Posterior vena cava (tissue), 2 donors: ENCODE results near the gene SLC6A19. TPM values are rescaled to one million over a fixed set of nuclear protein-coding genes. Genes with fewer than 3 reads are reported as not detected.

ENCODE experiments used
- DNase-seq: peaks from one replicate; pipeline ENCODE4 v3.0.0-alpha.2; 2020; ENCODE audit warnings: low spot score
- intact Hi-C, 2 donors: fragments of 100-400 bp; cut with DNase I; formaldehyde crosslinking; loops; one replicate each; pipeline versions ENCODE4 v1.14.1 to v1.14.2; 2022 to 2023
- total RNA-seq, 2 donors: library from RNA; stranded (reverse); fragmentation: NEBNext Ultra II Directional; extraction: Animal tissue kit (Norgen Biotek cat#: 25700); gene quantifications; one replicate each; pipeline ENCODE4 v1.2.1, GENCODE V29; 2021
- donor health status: DM: yes; HTN: yes; CAD: no.
- donor health status: DM: yes; HTN: yes; CAD: no.

SLC6A19 gene
- total RNA-seq, 2 donors from 2014 or later: 0.09 TPM; not detected in 1

DNA sequence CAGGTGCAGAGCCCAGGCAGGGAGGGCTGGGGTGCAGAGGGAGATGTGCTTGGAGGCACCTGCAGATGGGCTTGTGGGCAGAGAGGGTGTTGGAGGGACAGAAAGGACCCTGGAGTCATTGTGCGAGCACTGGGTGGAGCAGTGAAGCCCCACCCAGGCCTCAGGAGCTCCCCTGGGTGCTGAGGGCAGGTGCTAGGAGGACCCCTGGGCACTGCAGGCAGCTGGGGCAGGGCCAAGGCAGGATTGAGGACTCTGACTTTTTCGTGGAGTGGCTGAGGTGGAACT lies 13.5 kb downstream of the SLC6A19 start:
- intact Hi-C loops: no loop called here
- no peak for DNase-seq

DNA sequence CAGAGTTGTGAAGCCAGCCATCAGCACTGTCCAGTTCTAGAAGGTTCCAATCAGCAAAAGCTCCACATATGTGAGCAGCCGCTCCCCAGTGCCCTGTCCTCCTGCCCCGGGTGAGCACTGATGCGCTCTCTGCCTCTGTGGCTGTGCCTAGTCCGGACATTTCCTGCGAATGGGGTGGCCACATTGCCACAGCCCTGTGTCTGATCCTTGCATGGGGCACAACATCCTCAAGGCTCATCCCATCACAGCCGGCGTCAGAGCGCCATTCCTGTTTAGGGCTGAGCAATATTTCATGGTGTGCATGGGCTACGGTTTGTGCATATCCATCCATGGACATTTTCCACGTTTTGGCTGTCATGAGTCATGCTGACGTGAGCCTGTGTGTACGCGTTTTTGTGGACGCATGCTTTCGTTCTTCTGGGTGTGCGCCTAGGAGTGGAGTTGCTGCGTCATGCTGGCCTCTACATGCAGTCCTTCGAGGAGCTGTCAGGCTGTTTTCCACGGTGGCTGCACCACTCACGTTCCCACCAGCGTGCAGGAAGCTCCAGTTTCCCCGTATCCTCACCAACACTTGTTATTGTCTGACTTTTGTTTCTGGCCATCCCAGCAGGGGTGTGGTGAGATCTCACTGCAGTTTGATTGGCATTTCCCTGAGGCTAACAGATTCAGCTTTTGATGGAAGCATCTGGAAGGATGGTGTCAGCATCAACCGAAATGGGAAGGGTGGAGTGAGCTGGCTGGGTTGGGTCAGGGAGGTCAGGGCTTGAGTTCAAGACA lies 14.1 kb downstream of the SLC6A19 start:
- intact Hi-C loops: no loop called here
- DNase-seq: no peak

DNA sequence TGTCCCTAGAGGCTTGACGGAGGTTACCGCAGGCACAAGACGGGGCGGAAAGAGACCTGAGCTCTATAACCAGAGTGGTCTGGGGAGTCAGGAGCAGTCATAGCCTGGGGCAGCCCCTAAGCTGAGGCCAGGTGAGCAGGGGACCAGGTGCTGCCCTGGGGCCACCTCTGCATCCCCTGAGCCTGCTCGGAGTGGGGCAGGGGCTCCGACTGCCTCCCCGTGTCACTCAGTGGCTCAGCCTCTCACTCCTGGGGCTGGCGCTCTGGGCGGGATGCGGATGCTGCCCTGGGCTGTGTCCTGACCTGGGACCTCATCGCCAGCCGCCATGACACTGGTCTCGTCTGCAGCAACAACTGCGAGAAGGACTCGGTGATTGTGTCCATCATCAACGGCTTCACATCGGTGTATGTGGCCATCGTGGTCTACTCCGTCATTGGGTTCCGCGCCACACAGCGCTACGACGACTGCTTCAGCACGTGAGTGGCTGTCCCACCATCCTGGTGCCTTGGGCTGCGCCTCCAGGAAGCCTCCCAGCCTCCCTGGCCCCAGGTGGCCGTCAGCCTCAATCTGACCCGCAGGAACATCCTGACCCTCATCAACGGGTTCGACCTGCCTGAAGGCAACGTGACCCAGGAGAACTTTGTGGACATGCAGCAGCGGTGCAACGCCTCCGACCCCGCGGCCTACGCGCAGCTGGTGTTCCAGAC lies 15.0 kb downstream of the SLC6A19 start:
- no peak for DNase-seq
- intact Hi-C loops: no loop called here

DNA sequence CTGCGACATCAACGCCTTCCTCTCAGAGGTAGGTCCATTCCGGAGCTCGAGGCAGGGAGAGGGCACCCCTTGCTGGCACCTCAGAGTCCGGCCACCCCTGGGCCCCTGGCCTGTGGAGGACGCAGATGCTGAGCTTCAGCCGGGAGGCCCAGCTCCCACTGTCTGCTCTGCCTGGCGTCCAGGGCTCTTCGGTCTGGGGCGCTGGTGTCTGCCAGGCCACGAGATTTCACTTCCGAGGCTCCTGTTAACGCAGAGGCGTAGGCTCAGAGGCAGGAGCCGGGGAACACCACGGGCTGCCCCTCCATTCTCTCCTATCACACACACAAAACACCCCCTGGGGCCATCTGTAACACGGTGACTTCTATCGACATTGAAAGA lies 15.5 kb downstream of the SLC6A19 start:
- DNase-seq: no peak
- intact Hi-C loops: no loop called here

DNA sequence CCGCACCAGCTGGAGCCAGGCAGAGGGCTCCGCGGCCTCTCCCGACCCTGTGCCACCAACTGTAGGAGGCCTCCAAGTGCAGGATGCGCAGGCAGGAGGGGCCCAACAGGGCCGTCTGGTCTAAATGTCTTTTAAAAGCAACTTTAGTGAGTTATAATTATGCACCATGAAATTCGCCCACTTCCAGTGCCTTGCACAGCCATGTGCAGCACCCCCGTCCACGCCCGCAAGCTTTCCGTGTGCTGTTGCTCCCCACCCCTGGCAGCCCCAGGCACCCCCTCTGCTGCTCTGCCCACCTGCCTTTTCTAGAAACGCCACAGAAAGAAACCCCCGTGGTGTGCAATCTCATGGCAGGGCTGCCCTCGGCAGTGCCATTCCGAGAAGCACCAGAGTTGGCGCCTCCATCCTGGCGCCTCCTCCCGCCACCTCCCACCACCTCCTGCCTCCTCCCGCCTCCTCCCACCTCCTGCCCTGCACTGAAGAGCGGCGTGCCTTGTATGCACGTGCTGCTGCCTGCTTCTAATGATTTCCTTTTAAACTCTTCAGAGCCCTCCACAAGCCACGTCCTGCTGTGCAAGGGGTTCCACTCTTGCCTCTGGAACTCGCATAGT lies 16.3 kb downstream of the SLC6A19 start:
- intact Hi-C loops: no loop called here
- no peak for DNase-seq

DNA sequence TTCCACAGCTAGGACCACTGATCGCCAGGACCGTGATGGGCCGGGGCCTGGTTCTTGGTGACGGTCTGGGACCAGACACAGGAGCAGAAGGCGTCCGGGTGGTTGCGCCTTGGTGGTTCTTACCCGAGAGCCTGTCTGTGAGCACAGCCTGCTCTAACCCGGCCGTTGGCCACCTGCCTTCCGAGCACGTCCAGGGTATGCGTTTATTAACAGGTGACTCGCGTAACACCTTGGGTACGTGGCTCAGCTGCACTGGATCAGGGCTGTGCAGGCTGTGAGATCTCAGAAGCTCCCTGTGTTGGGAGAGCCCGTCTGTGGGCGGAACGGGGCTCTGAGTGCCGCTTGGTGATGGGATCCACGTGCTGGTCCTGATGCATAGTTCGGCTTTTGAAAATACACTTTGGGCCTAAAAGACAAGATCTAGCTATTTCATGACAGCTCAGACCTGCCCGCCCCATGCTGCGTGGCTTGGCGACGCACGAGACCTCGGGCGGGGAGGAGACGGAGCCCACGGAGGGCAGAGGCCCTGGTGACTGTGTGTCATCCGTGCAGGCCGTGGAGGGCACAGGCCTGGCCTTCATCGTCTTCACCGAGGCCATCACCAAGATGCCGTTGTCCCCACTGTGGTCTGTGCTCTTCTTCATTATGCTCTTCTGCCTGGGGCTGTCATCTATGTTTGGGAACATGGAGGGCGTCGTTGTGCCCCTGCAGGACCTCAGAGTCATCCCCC lies 17.1 kb downstream of the SLC6A19 start:
- no peak for DNase-seq
- intact Hi-C loops: no loop called here

DNA sequence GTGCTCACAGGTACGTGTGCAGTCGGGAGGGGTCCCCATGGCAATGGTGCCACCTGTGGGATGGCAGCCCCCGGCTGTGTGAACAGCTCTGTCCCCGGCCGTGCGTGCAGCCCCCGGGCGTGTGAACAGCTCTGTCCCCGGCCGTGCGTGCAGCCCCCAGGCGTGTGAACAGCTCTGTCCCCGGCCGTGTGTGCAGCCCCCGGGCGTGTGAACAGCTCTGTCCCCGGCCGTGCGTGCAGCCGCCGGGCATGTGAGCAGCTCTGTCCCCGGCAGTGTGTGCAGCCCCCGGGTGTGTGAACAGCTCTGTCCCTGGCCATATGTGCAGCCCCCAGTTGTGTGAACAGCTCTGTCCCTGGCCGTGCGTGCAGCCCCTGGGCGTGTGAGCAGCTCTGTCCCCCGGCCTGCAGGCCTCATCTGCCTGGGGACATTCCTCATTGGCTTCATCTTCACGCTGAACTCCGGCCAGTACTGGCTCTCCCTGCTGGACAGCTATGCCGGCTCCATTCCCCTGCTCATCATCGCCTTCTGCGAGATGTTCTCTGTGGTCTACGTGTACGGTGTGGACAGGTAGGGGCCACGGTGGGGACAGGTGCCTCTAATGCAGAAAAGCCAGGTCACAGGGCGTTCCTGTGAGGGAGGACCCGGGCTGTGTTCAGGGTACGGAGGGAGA lies 17.8 kb downstream of the SLC6A19 start:
- DNase-seq: no peak
- intact Hi-C loops: no loop called here

DNA sequence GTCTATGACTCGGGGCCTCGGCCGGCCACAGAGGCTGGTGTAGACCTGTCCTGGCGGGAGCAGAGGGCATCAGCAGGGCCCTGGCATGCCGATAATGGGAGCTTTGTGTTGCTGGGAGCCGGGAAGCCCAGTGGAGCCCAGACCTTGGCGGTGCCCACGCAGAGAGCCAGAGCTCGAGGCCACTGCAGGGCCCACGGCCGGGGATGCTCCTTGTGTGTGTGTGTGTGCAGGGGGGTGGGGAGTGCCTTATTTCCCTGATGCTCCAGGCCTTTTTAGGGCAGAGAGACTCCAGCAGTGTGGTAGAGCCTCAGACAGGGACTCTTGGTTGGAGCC lies 18.3 kb downstream of the SLC6A19 start:
- intact Hi-C loops: no loop called here

DNA sequence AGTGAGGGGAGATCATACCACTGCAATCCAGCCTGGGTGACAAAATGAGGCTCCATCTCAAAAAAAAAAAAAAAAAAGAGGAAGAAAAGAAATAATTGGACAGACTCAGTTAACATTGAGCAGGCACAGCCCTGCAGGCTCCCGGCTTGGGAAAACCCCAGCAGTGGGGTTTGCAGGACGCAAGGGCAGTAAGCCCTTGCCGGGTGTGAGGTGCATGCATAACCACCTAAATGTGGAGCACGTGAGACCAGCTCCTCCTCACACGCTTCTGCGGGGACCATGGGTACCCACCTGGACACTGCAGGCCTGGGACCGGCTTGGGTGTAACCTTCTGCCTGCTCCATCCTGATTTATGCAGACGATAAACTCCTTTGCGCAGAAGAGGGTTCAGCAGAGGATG lies 19.0 kb downstream of the SLC6A19 start:
- no peak for DNase-seq
- intact Hi-C loops: no loop called here

More for the DNA sequence above, 18.3 kb downstream of the SLC6A19 start:
- no peak for DNase-seq

DNA sequence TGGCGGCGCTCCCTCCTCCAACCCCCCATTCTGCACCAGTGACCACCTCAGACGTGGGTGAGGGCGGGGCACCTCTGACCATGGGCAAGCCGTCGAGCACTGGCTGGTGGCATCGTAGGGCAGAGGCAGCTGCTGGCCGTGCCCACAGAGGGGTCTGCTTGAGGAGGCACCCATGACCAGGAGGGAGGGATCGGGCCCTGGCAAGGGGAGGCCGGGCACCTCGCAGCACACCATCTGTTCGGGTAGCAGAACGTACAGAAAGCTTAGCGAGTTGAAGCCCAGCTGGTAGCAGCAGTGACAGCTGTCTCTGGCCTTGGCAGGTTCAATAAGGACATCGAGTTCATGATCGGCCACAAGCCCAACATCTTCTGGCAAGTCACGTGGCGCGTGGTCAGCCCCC lies 19.4 kb downstream of the SLC6A19 start:
- DNase-seq: no peak
- intact Hi-C loops: no loop called here

DNA sequence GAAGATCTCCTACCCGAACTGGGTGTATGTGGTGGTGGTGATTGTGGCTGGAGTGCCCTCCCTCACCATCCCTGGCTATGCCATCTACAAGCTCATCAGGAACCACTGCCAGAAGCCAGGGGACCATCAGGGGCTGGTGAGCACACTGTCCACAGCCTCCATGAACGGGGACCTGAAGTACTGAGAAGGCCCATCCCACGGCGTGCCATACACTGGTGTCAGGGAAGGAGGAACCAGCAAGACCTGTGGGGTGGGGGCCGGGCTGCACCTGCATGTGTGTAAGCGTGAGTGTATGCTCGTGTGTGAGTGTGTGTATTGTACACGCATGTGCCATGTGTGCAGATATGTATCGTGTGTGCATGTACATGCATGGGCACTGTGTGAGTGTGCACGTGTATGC lies 20.3 kb downstream of the SLC6A19 start:
- DNase-seq: no peak
- intact Hi-C loops: no loop called here

DNA sequence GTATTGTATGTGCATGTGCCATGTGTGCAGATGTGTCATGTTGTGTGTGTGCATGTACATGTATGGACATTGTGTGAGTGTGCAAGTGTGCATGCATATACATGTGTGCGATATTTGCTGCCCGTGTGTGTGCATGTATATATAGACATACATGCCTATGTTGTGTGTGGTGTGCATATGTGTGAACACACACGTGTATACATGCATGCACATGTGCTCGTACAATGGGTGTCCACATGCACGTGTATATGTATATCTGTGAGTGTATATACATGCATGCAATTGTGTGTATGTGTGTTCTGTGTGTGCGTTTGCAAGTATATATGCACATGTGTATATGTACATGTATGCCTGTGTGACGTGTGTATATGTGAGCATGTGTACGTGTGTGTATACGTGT lies 20.8 kb downstream of the SLC6A19 start:
- no peak for DNase-seq
- intact Hi-C loops: no loop called here

DNA sequence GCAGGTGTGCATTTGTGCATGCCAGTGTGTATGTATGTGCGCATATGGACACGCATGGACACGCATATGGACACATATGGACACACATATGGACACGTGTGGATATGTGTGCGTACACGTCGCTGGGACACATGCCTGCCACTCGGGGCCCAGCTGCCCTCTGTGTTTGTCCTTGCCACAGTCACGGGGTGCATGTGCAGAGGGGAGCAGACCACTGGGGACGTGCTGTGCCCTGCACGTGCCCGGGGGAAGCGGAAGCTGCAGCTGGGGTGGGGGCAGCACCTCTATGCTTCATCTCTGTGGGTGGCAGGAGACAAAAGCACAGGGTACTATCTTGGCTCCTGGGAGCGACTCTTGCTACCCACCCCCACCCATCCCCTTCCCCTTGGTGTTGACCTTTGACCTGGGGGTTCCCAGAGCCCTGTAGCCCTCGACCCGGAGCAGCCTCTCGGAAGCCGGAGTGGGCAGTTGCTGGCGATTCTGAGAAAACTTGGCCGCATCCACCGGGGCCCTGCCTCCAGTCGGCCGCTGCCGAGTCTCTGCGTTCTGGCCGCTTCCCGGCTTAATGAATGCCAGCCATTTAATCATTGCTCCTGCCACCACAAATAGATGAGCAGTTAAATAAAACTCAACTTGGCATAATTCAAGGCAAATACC lies 21.4 kb downstream of the SLC6A19 start:
- no peak for DNase-seq
- intact Hi-C loops: no loop called here

DNA sequence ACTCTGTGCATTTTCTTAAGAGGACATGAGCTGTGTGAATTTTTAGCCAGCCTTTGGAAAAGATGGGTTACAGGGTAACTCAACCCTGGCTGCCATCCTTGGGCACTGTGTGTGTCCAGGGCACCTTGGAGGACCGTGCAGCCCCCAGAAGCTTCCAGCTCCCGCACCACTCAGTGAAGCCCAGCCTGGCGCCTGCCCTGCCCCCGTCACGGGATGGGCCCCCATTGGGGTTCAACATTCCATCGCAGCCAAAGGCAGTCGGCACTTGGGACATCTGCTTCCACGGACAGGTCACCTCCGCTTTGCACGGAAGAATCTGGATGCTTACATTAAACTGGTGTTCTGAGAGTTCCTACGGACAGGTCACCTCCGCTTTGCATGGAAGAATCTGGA lies 21.9 kb downstream of the SLC6A19 start:
- intact Hi-C loops: no loop called here
- no peak for DNase-seq

DNA sequence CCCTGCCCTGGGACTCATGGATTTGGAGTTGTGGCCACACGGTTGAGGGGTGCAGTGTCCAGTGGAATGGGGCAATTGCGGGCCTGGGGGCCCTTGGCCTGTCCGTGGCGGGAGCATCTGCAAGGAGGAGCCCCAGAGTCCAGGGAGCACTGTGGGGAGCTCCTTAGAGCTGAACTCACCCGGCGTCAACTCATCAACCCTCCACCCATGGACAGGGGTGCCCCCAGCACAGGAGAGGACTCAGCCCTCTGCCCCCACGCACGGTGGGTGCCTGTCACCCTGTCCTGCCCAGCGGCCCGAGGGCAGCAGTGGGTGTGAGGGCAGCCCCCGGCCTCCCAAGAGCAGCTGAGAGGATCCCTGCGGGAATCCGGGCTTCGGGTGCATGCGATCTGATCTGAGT lies 23.2 kb downstream of the SLC6A19 start:
- DNase-seq: no peak
- intact Hi-C loops: no loop called here

DNA sequence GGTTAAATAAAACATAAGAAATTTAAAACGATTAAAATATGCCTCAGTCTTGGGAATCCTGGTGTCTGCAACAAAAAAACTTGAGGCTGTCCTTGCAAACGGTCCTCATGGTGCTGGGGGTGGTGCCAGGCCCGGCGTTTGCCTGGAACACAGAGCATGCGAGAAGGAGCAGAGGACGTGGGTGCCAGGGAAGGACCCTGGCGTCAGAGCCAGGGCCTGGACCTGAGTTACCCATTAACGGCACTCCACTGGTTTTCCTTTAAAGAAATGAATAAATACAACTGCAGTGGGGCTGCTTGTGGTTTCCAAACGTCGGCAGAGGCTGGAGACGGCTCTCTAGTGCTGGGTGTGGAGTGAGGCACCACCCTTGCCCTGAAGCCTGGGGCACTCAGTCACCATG lies 23.7 kb downstream of the SLC6A19 start, which contains the start of gene SLC6A18:
SLC6A18 (plus strand) TSS at position 301 of the 400 bp plus-strand sequence; CDS start at position 398, 97 bp downstream.
- intact Hi-C loops: no loop called here
- DNase-seq: no peak

DNA sequence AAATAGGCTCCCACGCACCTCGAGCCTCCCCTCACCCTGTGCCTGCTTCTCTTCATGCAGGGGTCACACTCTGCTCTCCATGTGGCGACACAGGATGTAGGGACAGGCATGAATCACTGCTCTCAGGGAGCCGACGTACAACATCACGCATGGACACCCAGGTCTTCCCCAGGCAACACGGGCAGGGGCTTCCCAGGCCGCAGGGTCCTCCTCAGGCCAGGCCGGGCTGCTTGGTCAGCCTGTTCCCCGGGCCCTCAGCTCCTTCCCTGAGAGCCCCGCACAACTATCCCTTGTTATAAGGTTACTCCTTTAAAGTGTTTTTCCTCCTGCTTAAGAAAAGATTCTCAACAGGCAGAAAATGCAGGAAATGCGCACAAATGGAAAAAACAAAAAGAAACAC lies 24.8 kb downstream of the SLC6A19 start:
- DNase-seq: no peak
- intact Hi-C loops: no loop called here

DNA sequence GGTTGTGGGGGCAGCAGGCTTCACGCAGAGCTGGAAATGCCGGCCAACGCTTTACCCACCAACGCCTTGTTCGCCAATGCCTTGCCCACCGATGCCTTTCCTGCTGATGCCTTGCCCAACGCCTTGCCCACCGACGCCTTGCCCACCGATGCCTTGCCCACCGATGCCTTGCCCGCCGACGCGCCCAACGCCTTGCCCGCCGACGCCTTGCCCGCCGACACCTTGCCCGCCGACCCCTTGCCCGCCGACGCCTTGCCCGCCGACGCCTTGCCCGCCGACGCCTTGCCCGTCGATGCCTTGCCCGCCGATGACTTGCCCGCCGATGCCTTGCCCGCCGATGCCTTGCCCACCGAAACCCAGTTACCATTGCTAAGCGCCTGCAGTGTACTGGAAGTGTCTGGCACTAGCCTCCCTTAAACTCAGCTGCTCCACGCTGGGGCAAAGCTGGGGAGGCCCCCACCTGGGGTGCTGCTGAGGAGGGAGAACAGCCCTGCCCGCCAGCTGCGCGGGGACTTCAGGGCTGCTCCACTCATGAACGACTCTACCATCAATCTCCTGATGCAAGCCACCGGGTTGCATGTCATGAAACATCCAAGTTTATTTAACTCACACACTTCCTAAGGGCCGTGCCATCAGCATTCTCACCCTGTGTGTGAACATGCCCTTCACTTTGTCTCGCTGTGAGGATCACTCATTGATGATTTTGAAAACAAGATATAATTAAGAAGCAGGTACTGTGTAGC lies 25.6 kb downstream of the SLC6A19 start:
- DNase-seq: no peak
- intact Hi-C loops: no loop called here

DNA sequence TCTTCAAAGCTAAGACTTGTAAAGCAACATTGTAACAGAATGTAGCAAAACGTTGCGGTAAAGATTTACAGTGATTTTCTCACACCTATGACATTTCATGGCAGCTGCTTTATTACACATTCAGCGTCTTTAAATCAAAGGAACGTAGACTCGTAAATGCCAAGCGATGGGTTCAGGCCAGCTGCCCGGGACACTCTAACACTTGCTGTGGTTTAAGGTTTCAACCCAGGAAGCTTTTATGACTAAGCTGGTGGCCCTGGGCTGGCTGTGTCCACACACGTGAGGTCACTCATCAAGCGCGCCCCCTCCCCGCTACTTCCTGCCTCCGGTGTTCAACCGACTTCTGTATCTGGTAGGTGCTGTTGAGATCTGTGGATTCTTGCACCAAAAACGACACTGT lies 26.3 kb downstream of the SLC6A19 start:
- no peak for DNase-seq
- intact Hi-C loops: no loop called here
